GM19099 (cell line): Measurements from ENCODE around the gene GPR152.

Experiments
- POLR2A ChIP-seq: IDR thresholded peaks from 3 replicates; pipeline ENCODE4 v1.6.1; 2011; ENCODE audit warnings: low read depth; ENCODE audit not compliant: insufficient read length; ENCODE audit errors: extremely low read depth

The GPR152 gene

GRCh38 chr11:67412495-67413179, 39.9 kb downstream of the GPR152 start:
- TF ChIP-seq POLR2A, result no peak

- TF ChIP-seq POLR2A, result no peak
Observed at GRCh38 chr11:67411785-67412152, 40.8 kb downstream of the GPR152 start.

- no peak for TF ChIP-seq POLR2A
Observed at GRCh38 chr11:67410984-67411784, 41.3 kb downstream of the GPR152 start.

GRCh38 chr11:67410369-67410831, 42.1 kb downstream of the GPR152 start:
- TF ChIP-seq POLR2A, result peak; percentile 40

GRCh38 chr11:67409781-67410368, 42.7 kb downstream of the GPR152 start:
- no peak for TF ChIP-seq POLR2A

GRCh38 chr11:67409261-67409666, 43.3 kb downstream of the GPR152 start:
- TF ChIP-seq POLR2A, result peak; percentile 76

- TF ChIP-seq POLR2A, result no peak
Observed at GRCh38 chr11:67408437-67409200, 43.9 kb downstream of the GPR152 start.

- TF ChIP-seq POLR2A, result no peak
Observed at GRCh38 chr11:67407688-67408163, 44.8 kb downstream of the GPR152 start.

GRCh38 chr11:67406969-67407687, 45.4 kb downstream of the GPR152 start:
- TF ChIP-seq POLR2A, result no peak

GRCh38 chr11:67406420-67406968, 46.0 kb downstream of the GPR152 start:
- no peak for TF ChIP-seq POLR2A

GRCh38 chr11:67405688-67406339, 46.7 kb downstream of the GPR152 start:
- TF ChIP-seq POLR2A, result no peak

- no peak for TF ChIP-seq POLR2A
Observed at GRCh38 chr11:67405196-67405567, 47.3 kb downstream of the GPR152 start.

- no peak for TF ChIP-seq POLR2A
Observed at GRCh38 chr11:67404515-67405195, 47.9 kb downstream of the GPR152 start.
